ENCODE results near the gene HAX1.

HAX1 gene

GRCh38 chr1:154272217-154272998, at the start of gene HAX1:
Gene HAX1, plus strand, starts transcription at chr1:154272629. Its CDS starts 95 bp downstream, at chr1:154272724.
- TF ChIP-seq POU6F1 (CRISPR knock-in tag; IDR thresholded peaks at IDR 0.05; ENCODE audit: borderline replicate concordance, low read depth) (peak; percentile 22; the same call in 1 of the 2 replicates), ZC3H10 (CRISPR knock-in tag; IDR thresholded peaks at IDR 0.05) (peak; percentile 31; the same call in 1 of the 2 replicates), TSHZ2 (CRISPR knock-in tag; IDR thresholded peaks at IDR 0.05) (0 out of 2 replicates have a peak, but pooled peaks have one; percentile 47), ZNF565 (CRISPR knock-in tag; conservative IDR thresholded peaks at IDR 0.05; ENCODE audit: low read depth) (no peak)
- peak; percentile 94 for ATAC-seq

GRCh38 chr1:154222918-154223317, 49.5 kb upstream of the HAX1 start:
- no peak for ATAC-seq
- TF ChIP-seq PATZ1 (CRISPR knock-in tag; IDR thresholded peaks at IDR 0.05; ENCODE audit: borderline replicate concordance) (no peak), CSRNP3 (CRISPR knock-in tag; IDR thresholded peaks at IDR 0.05) (no peak), CSDC2 (CRISPR knock-in tag; IDR thresholded peaks at IDR 0.05) (no peak), ZNF8 (CRISPR knock-in tag; IDR thresholded peaks at IDR 0.05) (no peak), PPARA (CRISPR knock-in tag; IDR thresholded peaks at IDR 0.05; ENCODE audit: borderline replicate concordance) (no peak), ESRRG (CRISPR knock-in tag; IDR thresholded peaks at IDR 0.05) (no peak)

GRCh38 chr1:154223621-154224020, 48.8 kb upstream of the HAX1 start:
- no peak for TF ChIP-seq GLIS3 (CRISPR knock-in tag; IDR thresholded peaks at IDR 0.05)
- no peak for TF ChIP-seq ISL1 (CRISPR knock-in tag; IDR thresholded peaks at IDR 0.05)
- no peak for TF ChIP-seq ZNF70 (CRISPR knock-in tag; IDR thresholded peaks at IDR 0.05)
- TF ChIP-seq TCF4 (CRISPR knock-in tag; IDR thresholded peaks at IDR 0.05; ENCODE audit: borderline replicate concordance), result no peak
- no peak for TF ChIP-seq PPARA (CRISPR knock-in tag; IDR thresholded peaks at IDR 0.05; ENCODE audit: borderline replicate concordance)
- no peak for TF ChIP-seq OSR1 (CRISPR knock-in tag; IDR thresholded peaks at IDR 0.05)
- no peak for TF ChIP-seq ARNTL (CRISPR knock-in tag; IDR thresholded peaks at IDR 0.05; ENCODE audit: borderline replicate concordance, low read depth)
- TF ChIP-seq ZC3H10 (CRISPR knock-in tag; IDR thresholded peaks at IDR 0.05), result no peak
- no peak for ATAC-seq

- ATAC-seq, result no peak
- no peak for TF ChIP-seq CSDC2 (CRISPR knock-in tag; IDR thresholded peaks at IDR 0.05)
- no peak for TF ChIP-seq RARB (CRISPR knock-in tag; IDR thresholded peaks at IDR 0.05)
- no peak for TF ChIP-seq CSRNP3 (CRISPR knock-in tag; IDR thresholded peaks at IDR 0.05)
- TF ChIP-seq ZFP30 (CRISPR knock-in tag; IDR thresholded peaks at IDR 0.05), result no peak
- no peak for TF ChIP-seq TOX (CRISPR knock-in tag; IDR thresholded peaks at IDR 0.05; ENCODE audit: borderline replicate concordance)
- TF ChIP-seq ZNF8 (CRISPR knock-in tag; IDR thresholded peaks at IDR 0.05), result no peak
- TF ChIP-seq ZNF70 (CRISPR knock-in tag; IDR thresholded peaks at IDR 0.05), result no peak
- no peak for TF ChIP-seq CREB5 (CRISPR knock-in tag; IDR thresholded peaks at IDR 0.05; ENCODE audit: low read depth)
- no peak for TF ChIP-seq ARNTL (CRISPR knock-in tag; IDR thresholded peaks at IDR 0.05; ENCODE audit: borderline replicate concordance, low read depth)
- TF ChIP-seq BACH2 (CRISPR knock-in tag; IDR thresholded peaks at IDR 0.05; ENCODE audit: borderline replicate concordance), result no peak
- TF ChIP-seq POU6F1 (CRISPR knock-in tag; IDR thresholded peaks at IDR 0.05; ENCODE audit: borderline replicate concordance, low read depth), result no peak
- TF ChIP-seq ZC3H10 (CRISPR knock-in tag; IDR thresholded peaks at IDR 0.05), result no peak
- no peak for TF ChIP-seq ISL1 (CRISPR knock-in tag; IDR thresholded peaks at IDR 0.05)
- no peak for TF ChIP-seq ZFP3 (CRISPR knock-in tag; IDR thresholded peaks at IDR 0.05)
- TF ChIP-seq OSR1 (CRISPR knock-in tag; IDR thresholded peaks at IDR 0.05), result no peak
- TF ChIP-seq GLIS3 (CRISPR knock-in tag; IDR thresholded peaks at IDR 0.05), result no peak
Observed at GRCh38 chr1:154225370-154225769, 47.1 kb upstream of the HAX1 start.

Measured in SK-N-SH treated with all-trans-retinoic acid at 6 μM for 48 hours (cell line).